CD4-positive, alpha-beta T cell treated with Interleukin-4 for 1 hour (primary cell): ENCODE data around the gene UFC1.

ENCODE experiments used
- DNase-seq, 2 donors: peaks; one replicate each; pipeline ENCODE4 v3.0.0-alpha.2; 2020 to 2022

Gene UFC1

GRCh38 chr1:161137881-161138280 is 15.9 kb upstream of the UFC1 start:
- no peak for DNase-seq

DNA sequence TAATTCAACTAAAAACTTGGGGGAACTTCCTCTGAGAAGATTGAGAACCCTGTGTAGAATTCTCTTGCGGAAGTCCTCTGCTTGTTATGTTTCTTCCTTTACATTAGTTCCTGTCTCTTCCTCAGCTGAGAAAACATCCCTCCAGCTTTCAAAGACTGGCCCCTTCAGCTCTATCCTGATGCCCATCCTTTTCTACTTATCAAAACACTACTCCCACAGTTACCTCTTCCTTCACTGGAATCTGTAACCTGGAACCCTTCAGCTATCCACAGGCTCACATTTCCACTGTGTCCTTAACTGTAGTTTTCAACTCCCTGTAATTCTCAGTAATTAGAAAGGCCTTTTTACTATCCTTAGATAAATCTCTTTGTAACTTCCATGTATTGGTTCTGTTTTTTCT is 15.3 kb upstream of the UFC1 start:
- no peak for DNase-seq

GRCh38 chr1:161139766-161140165 is 14.0 kb upstream of the UFC1 start:
- peak; percentile 50 to 71 for DNase-seq

DNA sequence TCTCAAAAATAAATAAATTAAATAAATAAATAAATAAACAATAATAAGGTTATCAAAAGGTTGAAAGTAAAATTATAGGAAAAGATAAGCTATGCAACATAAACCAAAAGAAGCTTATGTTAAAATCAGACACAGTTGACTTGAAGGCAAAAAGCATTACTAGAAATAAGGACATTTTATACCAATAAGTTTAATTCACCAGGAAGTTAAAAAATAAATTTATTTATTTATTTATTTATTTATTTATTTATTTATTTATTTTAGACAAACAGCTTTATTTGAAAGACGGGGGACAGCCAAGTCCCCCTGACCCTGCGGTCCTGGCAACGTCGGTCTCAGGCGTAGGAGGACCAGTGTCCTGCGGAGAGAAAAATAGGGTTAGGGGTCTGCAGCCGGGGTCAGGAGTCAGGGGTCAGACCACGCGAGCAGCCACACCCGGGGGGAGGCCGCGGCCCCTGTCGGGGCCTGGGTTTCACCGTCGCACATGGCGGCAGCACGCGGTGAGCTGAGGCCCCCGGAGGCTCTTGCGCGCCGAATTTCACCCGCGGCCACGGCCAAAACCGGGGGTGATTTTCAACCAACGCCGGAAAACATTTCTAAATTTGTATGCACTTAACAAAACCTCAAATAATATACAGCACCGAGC is 12.9 kb upstream of the UFC1 start:
- no peak for DNase-seq

DNA sequence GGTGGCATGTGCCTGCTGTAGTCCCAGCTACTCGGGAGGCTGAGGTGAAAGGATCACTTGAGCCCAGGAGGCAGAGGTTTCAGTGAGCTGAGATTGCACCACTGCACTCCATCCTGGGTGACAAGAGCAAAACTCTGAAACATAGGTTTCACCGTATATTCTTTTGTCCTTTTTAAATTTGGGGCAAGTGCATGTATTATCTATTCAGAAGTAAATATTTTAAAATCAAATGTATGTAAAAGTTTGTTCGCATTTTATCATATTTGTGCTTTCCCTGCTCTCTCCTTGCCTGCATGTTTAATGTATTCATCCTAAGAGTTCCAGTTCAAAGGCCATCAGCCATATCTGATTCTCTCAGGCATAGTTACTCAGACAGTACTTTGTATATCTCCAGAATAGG is 7.9 kb upstream of the UFC1 start:
- DNase-seq = no peak

GRCh38 chr1:161153176-161153575 is 602 bp upstream of the UFC1 start:
- no peak for DNase-seq

DNA sequence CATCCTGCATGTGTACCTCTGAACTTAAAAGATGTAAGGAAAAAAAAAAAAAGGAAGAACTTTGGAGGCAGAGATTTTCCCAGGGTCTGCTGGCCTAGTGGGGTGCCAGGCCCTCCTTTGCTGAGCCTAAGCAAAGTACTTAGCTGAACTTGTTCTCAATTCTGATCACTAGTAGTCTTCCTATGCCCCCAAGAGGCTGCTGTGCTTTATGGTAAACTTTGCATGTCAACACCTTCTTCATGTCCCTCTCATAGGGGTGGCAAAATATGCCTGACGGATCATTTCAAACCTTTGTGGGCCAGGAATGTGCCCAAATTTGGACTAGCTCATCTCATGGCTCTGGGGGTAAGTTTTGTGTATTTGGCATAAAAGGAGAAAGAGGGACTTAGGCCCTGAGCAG is 4.1 kb downstream of the UFC1 start:
- no peak for DNase-seq

GRCh38 chr1:161158316-161159010 is 4.7 kb downstream of the UFC1 start:
- DNase-seq = no peak

GRCh38 chr1:161159087-161159912 is 5.5 kb downstream of the UFC1 start, which contains the start of gene USP21:
Gene USP21 (plus strand): TSS chr1:161159500. CDS start chr1:161160641, 1,141 bp downstream.
- DNase-seq = peak; percentile 92 to 95

- no peak for DNase-seq
These were observed 6.1 kb downstream of the UFC1 start for GRCh38 chr1:161159913-161160243.

- no peak for DNase-seq
These were observed 6.9 kb downstream of the UFC1 start for GRCh38 chr1:161160671-161161145.

GRCh38 chr1:161161652-161162051 is 7.9 kb downstream of the UFC1 start:
- DNase-seq = no peak

DNA sequence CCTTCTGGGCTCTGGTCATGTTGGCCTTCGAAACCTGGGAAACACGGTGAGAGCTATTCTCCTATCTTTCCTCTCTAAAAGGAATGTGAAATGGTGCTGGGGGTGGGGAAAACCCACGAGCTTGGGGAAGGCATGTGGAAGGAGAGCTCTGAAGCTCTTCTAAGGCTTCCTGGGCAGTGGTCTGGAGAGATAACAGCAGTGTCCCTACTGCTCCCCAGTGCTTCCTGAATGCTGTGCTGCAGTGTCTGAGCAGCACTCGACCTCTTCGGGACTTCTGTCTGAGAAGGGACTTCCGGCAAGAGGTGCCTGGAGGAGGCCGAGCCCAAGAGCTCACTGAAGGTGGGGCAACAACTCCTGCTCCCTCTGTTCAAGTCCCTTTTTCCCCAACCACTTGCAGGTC is 8.3 kb downstream of the UFC1 start:
- DNase-seq = no peak

DNA sequence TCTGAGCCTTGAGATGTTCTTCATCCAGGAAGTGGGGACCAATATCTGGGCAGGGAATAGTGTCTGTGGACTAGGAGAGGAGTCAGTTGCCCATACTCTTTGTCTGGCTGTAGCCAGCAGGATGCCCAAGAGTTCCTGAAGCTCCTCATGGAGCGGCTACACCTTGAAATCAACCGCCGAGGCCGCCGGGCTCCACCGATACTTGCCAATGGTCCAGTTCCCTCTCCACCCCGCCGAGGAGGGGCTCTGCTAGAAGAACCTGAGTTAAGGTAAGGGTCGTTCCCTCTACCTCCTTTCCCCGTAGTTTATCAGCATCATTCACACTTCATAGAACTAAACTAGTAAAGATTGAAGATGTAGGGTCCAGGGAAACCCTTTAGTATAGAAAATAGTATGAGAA is 9.0 kb downstream of the UFC1 start:
- DNase-seq = no peak

GRCh38 chr1:161163793-161164192 is 10.0 kb downstream of the UFC1 start:
- DNase-seq = no peak

GRCh38 chr1:161164901-161165610 is 11.3 kb downstream of the UFC1 start:
- DNase-seq = no peak

DNA sequence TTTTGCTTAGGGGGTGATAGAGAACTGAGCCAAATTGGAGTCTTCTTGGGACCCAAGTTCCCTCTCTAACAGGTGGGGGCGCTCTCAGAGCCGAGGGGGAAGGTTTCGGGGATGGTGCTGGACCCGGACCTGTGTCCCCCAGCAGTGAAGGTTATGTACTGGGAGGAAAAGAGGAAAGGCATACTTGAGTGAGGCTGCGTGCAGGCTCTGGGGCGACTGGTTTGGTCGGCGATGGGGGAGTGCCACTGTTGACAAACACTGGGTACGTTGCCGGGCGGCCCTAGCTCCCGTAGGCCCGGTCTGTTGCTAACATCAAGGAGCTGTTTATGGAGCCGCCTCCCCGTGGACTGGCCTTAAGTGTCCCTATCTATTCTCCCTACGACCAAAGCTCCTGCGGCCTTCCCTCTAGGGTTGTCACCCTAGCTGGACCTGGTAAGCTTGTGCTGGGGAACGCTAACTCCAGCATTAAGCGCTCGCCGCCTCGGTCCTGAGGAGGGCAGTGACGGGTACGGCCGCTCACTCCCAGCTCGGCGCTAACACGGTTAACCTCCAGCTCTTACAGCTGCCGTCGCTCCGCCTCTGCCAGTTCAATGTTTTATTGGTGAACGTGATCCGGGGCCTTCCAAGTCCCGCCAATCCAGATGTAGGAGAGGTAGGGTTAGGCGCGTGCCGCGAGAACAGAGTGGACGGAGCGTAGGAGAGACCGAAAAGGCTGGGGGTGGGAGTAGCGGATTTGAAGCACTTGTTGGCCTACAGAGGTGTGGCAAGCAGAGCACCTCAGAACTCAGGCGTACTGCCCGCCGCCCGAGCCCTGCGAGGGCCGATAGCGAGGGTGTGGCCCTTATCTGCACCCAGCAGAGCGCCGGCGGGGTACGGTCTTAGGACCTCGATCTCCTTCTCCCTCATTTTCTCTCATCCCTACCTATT is 12.2 kb downstream of the UFC1 start, which contains the start of gene PPOX:
TSS of gene PPOX (plus strand) at position 685 of the 927 bp plus-strand sequence. CDS start 422 bp downstream, outside the sequence.
- DNase-seq = peak; percentile 95 to 97

DNA sequence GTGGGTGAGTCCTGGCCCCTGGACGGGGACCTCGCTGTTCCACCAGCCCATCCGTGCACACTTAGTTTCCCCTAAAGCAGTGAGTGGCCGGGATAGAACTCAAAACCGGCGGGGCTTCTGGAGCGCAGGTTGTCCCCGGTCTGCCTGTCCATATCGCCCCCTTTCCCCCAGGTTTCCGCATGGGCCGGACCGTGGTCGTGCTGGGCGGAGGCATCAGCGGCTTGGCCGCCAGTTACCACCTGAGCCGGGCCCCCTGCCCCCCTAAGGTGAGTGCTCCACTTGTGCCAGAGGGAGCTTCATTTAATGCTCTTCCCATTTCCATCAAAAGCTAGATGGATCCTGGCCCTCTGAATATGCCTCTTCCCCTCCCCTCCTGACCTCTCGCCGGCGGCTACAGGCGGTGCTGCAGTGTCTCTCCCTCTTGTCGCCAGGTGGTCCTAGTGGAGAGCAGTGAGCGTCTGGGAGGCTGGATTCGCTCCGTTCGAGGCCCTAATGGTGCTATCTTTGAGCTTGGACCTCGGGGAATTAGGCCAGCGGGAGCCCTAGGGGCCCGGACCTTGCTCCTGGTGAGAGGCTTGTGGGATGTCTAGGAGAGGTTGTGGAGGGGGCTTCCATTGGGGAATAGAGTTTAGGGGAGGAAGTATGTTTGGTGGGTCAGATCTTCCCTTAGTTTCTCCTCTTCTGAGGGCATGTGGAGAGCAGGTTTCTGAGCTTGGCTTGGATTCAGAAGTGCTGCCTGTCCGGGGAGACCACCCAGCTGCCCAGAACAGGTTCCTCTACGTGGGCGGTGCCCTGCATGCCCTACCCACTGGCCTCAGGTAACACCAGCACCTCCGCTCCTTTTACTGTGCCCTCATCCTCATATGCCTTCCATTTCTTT is 13.1 kb downstream of the UFC1 start:
- DNase-seq = no peak

GRCh38 chr1:161168906-161169305 is 15.1 kb downstream of the UFC1 start:
- DNase-seq = no peak

DNA sequence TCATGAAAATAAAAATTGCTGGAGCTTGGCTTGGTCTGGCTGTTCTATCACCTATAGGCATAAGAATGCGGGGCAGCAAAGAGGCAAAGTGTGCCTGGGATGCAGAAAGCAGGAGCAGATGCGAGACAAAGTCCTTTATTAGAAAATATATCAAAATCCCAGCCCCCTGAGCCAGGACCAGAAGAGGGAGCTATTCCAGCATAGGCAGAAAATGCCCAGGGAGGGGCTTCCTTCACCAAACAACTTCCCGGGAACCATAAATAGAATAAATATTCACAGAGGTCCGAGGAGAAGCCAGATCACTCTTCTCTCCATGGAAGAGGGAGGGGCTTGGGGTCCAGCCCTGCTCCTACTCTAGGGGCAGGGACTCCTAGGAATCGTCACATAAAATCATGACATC is 17.4 kb downstream of the UFC1 start:
- no peak for DNase-seq

- DNase-seq = no peak
These were observed 17.9 kb downstream of the UFC1 start for GRCh38 chr1:161171696-161172095.
